NCI-H2196 treated with DMSO at 0.1 percent for 48 hours (cell line): ENCODE results near the gene C22orf42.
"Not testable (repeated sequence)": the region's sequence is repeated elsewhere in the genome, so short reads cannot be mapped to it uniquely, and the experiment has no call there.

ENCODE experiments used
- DNase-seq: peaks from one replicate; lab custom pipeline; 2025; ENCODE audit not compliant: unreplicated experiment; lab: John Stamatoyannopoulos, UW

C22orf42 gene

GRCh38 chr22:32185821-32186220, 26.7 kb upstream of the C22orf42 start:
- DNase-seq, result no peak

DNA sequence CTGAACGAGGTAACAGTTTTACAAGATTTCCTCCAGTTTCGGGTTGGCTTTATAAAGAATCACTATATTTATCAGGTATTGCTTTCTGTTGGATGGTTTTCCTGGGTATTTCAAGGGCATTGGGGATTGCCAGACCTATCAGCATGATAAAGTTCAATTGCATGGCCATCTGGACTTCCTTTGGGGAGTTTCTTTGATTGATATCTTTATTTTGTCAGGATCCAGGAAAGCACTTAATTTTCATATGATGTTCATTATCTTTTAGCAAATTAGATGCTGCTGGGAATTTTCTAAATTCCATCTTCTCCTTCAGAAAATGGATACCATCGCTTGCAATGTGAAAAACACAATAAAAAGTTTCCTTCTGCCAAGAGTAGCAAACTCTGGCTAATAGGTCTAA, 24.5 kb upstream of the C22orf42 start:
- DNase-seq, result no peak

DNA sequence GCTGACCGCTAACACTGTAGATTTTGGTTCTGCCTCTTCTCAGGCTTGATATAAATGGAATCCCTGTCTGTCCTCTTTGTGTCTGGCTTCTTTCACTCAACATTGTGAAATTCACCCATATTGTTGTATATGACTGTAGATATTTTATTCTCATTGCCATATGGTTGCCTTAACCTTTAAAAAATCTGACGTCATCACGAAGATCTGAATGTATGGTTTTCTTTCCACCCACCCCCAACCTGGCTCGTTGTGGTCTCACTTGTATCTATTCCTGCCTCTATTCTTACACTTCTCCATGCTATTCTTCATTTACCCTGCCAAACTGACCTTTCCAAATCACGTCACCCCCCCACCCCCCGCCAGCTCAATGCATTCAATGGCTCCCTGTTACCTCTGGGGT, 21.9 kb upstream of the C22orf42 start:
- DNase-seq, result no peak

GRCh38 chr22:32177221-32177765, 18.2 kb upstream of the C22orf42 start:
- no peak for DNase-seq

DNA sequence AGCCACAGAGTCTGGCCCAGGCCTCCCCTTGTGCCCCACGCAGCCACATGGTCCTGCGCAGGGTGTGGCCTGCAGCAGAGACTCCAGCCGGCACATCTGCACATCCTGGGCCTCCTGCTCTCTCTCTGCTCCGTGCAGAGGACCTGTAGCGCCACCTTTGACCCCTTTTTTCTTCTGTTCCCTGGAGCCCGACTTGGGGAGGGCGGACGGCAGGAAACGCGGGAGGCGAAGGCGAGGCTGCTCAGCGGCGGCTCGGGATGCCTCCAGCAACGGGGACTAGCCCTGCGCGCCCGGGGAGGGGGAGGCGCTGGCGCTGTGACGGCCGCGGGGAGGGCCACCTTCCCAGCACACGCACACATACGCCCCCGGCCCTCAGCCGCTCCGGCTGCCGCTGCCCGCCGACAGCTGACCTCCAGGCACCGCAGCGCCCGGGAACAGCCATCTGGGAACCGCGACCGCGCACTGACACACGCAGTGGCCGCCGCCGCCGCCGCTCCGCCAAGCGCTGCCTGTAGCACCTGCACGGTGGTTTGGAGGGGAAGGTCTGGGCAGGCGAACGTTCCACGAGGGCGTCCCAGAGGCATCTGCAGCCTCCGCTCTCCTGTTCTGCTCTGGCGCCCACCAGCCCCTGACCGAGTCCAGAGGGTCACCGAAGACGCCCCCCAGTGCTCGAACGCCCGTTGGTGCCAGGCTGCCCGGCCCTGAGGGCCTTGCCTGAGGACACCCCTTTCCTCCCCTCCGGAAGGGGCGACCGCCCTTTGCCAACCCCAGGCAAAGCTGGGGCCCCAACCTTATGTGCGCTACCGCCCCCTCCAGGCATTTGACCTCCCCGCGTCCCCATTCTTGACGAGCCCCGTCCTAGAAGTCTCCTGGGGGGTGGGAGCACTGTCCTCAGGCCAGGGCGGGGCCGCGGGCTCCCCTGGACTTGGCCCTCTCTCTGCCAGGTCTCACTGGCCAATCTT, 16.9 kb upstream of the C22orf42 start:
- DNase-seq, result no peak

DNA sequence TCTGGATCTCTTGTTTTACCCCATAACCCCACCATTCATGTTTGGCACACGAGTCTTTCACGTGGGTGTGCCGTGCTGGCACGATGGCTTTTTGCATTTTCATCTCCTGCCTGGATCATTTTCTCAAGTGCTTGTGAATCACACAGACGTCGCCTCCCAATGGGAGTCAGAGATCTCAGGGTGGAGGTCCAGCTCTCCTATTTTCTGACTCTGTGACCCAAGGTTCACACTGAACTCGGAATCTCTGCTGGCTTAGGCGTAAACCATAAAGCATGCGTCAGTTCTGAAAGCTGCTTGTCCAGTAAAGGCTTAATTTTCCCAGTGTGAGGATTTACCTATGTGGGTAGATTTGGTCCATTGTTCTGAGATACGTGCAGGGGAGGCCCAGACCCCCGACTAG, 16.0 kb upstream of the C22orf42 start:
- DNase-seq, result no peak

GRCh38 chr22:32165681-32166080, 6.6 kb upstream of the C22orf42 start:
- no peak for DNase-seq

DNA sequence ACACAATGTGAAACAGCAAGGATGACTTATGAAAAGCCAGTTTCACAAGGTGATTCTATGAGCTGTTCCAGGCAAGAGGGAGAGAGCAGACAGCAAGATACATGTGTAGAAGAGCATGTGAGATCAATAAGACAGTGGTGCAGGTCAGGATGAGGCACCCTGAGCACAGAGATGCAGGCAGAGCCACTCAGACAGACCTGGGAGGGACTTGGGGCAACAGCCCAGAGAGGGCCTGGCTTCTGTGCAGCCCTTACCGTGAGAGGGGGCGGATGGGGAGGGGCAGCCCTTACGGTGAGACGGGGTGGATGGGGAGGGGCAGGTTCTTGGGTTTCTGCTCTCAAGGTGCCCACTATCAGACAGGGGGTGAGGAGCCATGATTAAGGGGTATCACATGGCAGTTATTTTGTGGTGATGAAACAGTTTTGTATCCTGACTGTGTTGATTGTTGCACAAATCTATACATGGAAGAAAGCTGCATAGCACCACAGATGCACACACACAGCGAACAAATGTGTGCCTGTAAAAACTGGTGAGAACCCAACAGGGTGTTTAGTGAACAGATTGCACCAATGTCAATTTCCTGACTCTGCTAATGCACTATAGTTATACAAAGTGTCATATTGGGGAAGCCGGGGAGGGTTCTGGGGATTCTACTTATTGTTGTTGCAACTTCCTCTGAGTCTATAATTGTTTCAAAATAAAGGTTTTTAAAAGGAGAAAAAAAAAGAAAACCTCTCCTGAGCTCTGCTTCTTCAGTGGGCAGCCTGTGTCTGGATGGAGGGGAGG, 5.2 kb upstream of the C22orf42 start:
- no peak for DNase-seq

- DNase-seq, result not testable (repeated sequence)
Measured at GRCh38 chr22:32160411-32160810, 1.3 kb upstream of the C22orf42 start.

DNA sequence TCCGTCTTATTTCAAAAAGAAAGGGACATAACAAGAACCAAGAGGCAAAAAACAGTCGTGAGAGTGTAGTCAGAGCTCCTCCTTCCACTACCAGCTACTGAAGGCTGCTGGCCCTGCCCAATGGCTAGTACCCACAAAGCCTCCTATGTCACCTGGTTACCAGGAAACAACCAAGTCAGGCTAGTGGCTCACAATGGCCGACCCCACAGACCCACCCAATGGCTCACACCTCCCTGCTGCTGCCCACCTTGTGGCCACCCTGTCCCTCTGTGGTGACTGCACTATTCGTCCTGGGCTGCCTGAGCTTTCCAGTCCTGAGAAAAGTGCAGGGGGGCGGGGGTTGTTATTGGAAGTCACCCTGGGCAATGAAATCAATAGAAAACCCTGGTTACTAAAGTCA, 1.5 kb downstream of the C22orf42 start:
- DNase-seq, result not testable (repeated sequence)

DNA sequence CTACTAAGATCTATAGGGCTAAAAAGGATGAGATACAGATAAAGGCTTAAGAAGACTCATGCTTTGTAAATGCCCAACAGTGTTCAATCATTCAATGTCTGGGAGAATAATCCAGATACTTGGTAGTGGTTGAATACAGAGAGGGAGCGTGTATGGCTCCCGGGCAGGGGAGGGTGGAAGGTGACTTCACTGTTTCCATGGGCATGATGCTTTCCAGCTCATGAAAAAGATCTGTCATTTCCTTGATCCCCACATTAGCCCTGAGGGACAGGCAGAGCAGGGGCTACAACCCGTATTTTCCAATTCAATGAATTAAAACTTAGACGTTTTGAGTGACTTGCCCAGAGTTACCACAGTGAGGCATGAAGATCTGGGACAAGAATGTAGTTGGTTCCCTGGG, 4.4 kb downstream of the C22orf42 start:
- not testable (repeated sequence) for DNase-seq

- not testable (repeated sequence) for DNase-seq
Measured at GRCh38 chr22:32151641-32152040, 7.5 kb downstream of the C22orf42 start.

GRCh38 chr22:32150647-32151046, 8.5 kb downstream of the C22orf42 start:
- not testable (repeated sequence) for DNase-seq

GRCh38 chr22:32148372-32148771, 10.7 kb downstream of the C22orf42 start:
- not testable (repeated sequence) for DNase-seq

DNA sequence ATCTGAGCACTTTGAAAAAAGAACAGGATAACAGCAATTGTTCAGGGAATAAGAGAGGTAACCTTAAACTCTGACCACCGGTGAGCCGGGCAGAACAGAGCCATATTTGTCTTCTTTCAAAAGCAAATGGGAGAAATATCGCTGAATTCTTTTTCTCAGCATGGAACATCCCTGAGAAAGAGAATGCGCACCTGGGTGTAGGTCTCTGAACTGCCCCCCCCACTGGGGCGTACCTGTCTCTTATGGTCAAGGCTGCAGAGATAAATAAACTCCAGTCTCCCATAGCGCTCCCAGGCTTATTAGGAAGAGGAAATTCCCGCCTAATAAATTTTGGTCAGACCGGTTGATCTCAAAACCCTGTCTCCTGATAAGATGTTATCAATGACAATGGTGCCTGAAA, 12.0 kb downstream of the C22orf42 start:
- DNase-seq, result not testable (repeated sequence)

DNA sequence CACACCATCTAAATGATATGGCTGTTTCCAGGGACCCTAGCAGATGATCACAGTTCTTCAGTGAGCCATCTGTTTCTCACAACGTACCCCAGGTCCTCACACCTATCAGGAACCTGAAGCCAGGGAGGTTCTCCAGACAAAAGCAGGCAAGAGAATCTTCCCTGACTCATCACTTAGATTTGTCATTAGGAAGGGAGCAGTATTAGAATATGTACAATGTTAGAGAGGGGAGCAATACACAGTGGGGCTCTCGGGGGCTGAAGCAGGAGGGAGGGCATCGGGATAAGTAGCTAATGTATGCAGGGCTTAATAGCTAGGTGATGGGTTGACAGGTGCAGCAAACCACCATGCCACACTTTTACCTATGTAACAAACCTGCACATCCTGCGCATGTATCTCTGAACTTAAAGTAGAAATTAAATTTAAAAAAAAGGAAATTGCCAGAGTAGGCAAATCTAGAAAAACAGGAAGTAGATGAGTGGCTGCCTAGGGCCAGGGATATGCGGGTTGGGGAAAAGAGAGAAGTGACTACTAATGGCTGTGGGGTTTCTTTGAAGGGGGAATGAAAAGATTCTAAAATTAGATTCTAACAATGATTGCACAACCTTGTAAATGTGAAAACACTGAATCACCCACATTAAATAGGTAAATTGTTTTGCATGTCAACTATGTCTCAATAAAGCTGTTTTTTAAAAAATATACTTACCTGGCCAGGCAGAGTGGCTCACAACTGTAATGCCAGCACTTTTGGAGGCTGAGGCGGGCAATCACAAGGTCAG, 14.4 kb downstream of the C22orf42 start:
- no peak for DNase-seq

- DNase-seq, result no peak
Measured at GRCh38 chr22:32142600-32142999, 16.5 kb downstream of the C22orf42 start.

- DNase-seq, result not testable (repeated sequence)
Measured at GRCh38 chr22:32140688-32141087, 18.4 kb downstream of the C22orf42 start.

DNA sequence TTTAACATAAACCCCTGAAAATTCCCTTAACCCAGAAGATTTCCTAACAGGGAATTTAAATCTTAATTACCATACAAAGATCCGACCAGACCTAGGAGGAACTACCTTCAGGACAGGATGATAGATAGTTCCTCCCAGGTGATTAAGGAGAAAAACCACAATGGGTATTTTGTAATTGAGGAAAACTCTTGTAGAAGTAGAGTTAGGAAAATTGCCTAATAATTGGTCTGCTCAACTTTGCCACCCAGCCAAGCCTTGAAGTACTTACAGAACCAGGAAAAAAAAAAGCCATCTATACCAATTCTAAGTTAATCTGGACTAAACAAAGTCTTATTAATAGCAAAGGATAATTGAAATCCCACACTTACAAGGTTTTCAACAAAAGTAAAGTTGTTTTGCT, 20.5 kb downstream of the C22orf42 start:
- DNase-seq, result not testable (repeated sequence)

- DNase-seq, result not testable (repeated sequence)
Measured at GRCh38 chr22:32137731-32138324, 21.3 kb downstream of the C22orf42 start.
